ENCODE results near the gene SOBP. TPM values are rescaled to one million over a fixed set of nuclear protein-coding genes. Genes with fewer than 3 reads are reported as not detected.

The SOBP gene
- total and polyA plus RNA-seq, 2 donors (not counting 3 experiments of a cell fraction or from before 2014, with no cell fraction given) = 0.35 to 6.6 TPM

GRCh38 chr6:107447663-107448216 is 42.2 kb upstream of the SOBP start:
- intact Hi-C loops (cut with micrococcal nuclease) = no loop called here
- no peaks in the 10 kb centered on the region for H4K20me1 ChIP-seq (replicated peaks; ENCODE audit: control insufficient read depth, extremely low read depth, insufficient read depth, low read length)
- no peak overlapping the region for H3K4me3 ChIP-seq (replicated peaks in 1 of 3; ENCODE audit: insufficient read depth in 1 of 3, low read depth in 1 of 3, low read length in 3 of 3)
- POLR2A ChIA-PET = no interaction called here
- H3K4me2 ChIP-seq (ENCODE audit: insufficient read depth, low read length) = no peak overlapping the region
- H2AFZ ChIP-seq (ENCODE audit: low read depth, low read length) = no peak overlapping the region
- FAIRE-seq (no peak), DNase-seq (ENCODE audit: low read depth, low spot score) (no peak)
- H3K36me3 ChIP-seq (ENCODE audit: control insufficient read depth in 2 of 2, extremely low read depth in 1 of 2, insufficient read depth in 2 of 2, low read length in 2 of 2) = no peaks in the 10 kb centered on the region
- H3K9me1 ChIP-seq (replicated peaks; ENCODE audit: control insufficient read depth, extremely low read depth, insufficient read depth, low read length) = no peaks in the 10 kb centered on the region
- H3K27me3 ChIP-seq (ENCODE audit: control insufficient read depth in 2 of 2, insufficient read depth in 2 of 2, low read length in 2 of 2) = no peaks in the 10 kb centered on the region
- no peaks in the 10 kb centered on the region for H3K79me2 ChIP-seq (ENCODE audit: control insufficient read depth, insufficient read depth, low read length)
- dilution Hi-C loops (cut with MboI; ENCODE audit: extremely low pct_ligation_motif_present, low sequenced_read_pairs) = no loop called here
- no TSS peak for BruUV-seq (replicated peaks)
- no peak overlapping the region for H3K27ac ChIP-seq (ENCODE audit: insufficient read depth, low read depth, low read length)
- no peaks in the 10 kb centered on the region for H3K9me3 ChIP-seq (replicated peaks; ENCODE audit: control insufficient read depth, insufficient read depth, low read length)
- CTCF ChIA-PET = no interaction called here
- TF ChIP-seq, protein P1, sequence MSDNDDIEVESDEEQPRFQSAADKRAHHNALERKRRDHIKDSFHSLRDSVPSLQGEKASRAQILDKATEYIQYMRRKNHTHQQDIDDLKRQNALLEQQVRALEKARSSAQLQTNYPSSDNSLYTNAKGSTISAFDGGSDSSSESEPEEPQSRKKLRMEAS (IDR thresholded peaks at IDR 0.05; ENCODE audit: insufficient read depth, insufficient read length) = no peak
- TF ChIP-seq JUN (IDR thresholded peaks at IDR 0.05; ENCODE audit: borderline replicate concordance, insufficient read depth, insufficient read length, low read depth) (no peak), EZH2 (IDR thresholded peaks at IDR 0.05; ENCODE audit: borderline replicate concordance, low read depth, low read length, severe bottlenecking) (no peak), POLR2AphosphoS5 (IDR thresholded peaks at IDR 0.05; ENCODE audit: insufficient read depth, low read depth, low read length) (no peak)
- H3K9ac ChIP-seq (replicated peaks; ENCODE audit: extremely low read depth, insufficient read depth, low read length) = no peak overlapping the region
- H3K4me1 ChIP-seq (ENCODE audit: control insufficient read depth, extremely low read depth, insufficient read depth, low read length) = no peaks in the 10 kb centered on the region

DNA sequence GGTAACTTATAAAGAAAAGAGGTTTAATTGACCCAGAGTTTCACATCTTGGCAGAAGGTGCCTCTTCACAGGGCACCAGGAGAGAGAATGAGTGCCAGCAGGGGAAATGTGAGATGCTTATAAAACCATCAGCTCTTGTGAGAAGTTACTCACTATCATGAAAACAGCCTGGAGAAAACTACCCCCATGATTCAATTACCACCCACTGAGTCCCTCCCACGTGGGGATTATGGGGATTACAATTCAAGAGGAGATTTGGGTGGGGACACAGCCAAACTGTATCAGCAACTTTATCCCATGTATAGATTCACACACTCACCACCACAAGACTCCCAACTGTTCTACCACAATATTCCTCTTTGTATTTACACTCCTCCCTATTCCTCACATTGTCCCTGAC is 41.1 kb upstream of the SOBP start:
- intact Hi-C loops (cut with micrococcal nuclease) = no loop called here
- Histone ChIP-seq H3K79me2 (ENCODE audit: control insufficient read depth, insufficient read depth, low read length) (no peaks in the 10 kb centered on the region), H3K36me3 (ENCODE audit: control insufficient read depth in 2 of 2, extremely low read depth in 1 of 2, insufficient read depth in 2 of 2, low read length in 2 of 2) (no peaks in the 10 kb centered on the region), H3K9me1 (replicated peaks; ENCODE audit: control insufficient read depth, extremely low read depth, insufficient read depth, low read length) (no peaks in the 10 kb centered on the region), H3K9me3 (replicated peaks; ENCODE audit: control insufficient read depth, insufficient read depth, low read length) (no peaks in the 10 kb centered on the region), H4K20me1 (replicated peaks; ENCODE audit: control insufficient read depth, extremely low read depth, insufficient read depth, low read length) (no peaks in the 10 kb centered on the region), H3K9ac (replicated peaks; ENCODE audit: extremely low read depth, insufficient read depth, low read length) (no peak overlapping the region), H3K4me3 (replicated peaks in 1 of 3; ENCODE audit: insufficient read depth in 1 of 3, low read depth in 1 of 3, low read length in 3 of 3) (no peak overlapping the region), H3K4me1 (ENCODE audit: control insufficient read depth, extremely low read depth, insufficient read depth, low read length) (no peaks in the 10 kb centered on the region), H3K4me2 (ENCODE audit: insufficient read depth, low read length) (no peak overlapping the region), H2AFZ (ENCODE audit: low read depth, low read length) (no peak overlapping the region), H3K27me3 (ENCODE audit: control insufficient read depth in 2 of 2, insufficient read depth in 2 of 2, low read length in 2 of 2) (no peaks in the 10 kb centered on the region), H3K27ac (ENCODE audit: insufficient read depth, low read depth, low read length) (no peak overlapping the region)
- BruUV-seq (replicated peaks) = no TSS peak
- TF ChIP-seq, protein P1 (IDR thresholded peaks at IDR 0.05; ENCODE audit: insufficient read depth, insufficient read length) = no peak
- TF ChIP-seq GATA2 (IDR thresholded peaks at IDR 0.05; ENCODE audit: insufficient read depth, insufficient read length, low read depth, low read length) (no peak), JUN (IDR thresholded peaks at IDR 0.05; ENCODE audit: borderline replicate concordance, insufficient read depth, insufficient read length, low read depth) (no peak), FOS (IDR thresholded peaks at IDR 0.05; ENCODE audit: borderline replicate concordance, insufficient read depth, low read length) (no peak), POLR2AphosphoS5 (IDR thresholded peaks at IDR 0.05; ENCODE audit: insufficient read depth, low read depth, low read length) (no peak), EZH2 (IDR thresholded peaks at IDR 0.05; ENCODE audit: borderline replicate concordance, low read depth, low read length, severe bottlenecking) (no peak), MYC (IDR thresholded peaks at IDR 0.05; ENCODE audit: low read depth, low read length) (no peak), POLR2A (IDR thresholded peaks at IDR 0.05; ENCODE audit: low read depth, low read length) (no peak)
- TF ChIP-seq, protein P2, sequence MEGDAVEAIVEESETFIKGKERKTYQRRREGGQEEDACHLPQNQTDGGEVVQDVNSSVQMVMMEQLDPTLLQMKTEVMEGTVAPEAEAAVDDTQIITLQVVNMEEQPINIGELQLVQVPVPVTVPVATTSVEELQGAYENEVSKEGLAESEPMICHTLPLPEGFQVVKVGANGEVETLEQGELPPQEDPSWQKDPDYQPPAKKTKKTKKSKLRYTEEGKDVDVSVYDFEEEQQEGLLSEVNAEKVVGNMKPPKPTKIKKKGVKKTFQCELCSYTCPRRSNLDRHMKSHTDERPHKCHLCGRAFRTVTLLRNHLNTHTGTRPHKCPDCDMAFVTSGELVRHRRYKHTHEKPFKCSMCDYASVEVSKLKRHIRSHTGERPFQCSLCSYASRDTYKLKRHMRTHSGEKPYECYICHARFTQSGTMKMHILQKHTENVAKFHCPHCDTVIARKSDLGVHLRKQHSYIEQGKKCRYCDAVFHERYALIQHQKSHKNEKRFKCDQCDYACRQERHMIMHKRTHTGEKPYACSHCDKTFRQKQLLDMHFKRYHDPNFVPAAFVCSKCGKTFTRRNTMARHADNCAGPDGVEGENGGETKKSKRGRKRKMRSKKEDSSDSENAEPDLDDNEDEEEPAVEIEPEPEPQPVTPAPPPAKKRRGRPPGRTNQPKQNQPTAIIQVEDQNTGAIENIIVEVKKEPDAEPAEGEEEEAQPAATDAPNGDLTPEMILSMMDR (IDR thresholded peaks at IDR 0.05; ENCODE audit: extremely low read depth in 1 of 2, insufficient read depth in 1 of 2, low read depth in 1 of 2, low read length in 2 of 2) = no peak
- POLR2A ChIA-PET = no interaction called here
- FAIRE-seq = no peak
- CTCF ChIA-PET = no interaction called here
- DNase-seq (ENCODE audit: low read depth, low spot score) = no peak
- dilution Hi-C loops (cut with MboI; ENCODE audit: extremely low pct_ligation_motif_present, low sequenced_read_pairs) = no loop called here
